Astrocyte (in vitro differentiated cells and primary cell): Measurements from ENCODE around the gene SHISA8. TPM values are rescaled to one million over a fixed set of nuclear protein-coding genes. Genes with fewer than 3 reads are reported as not detected.

Source experiments
- DNase-seq: peaks from one replicate; pipeline ENCODE4 v3.0.0-alpha.2; 2010; ENCODE audit warnings: low read depth
- FAIRE-seq: peaks from 2 replicates; lab custom pipeline; 2011; peaks lifted over from hg19 to GRCh38; lab: Jason Lieb, UNC
- H2AFZ ChIP-seq: 2 replicates; pipeline ENCODE4 v1.6.0; 2012; ENCODE audit warnings: low read depth, low read length, inconsistent platforms
- H3K27ac ChIP-seq: 2 replicates; pipeline ENCODE4 v1.5.1; 2011; ENCODE audit warnings: low read depth, low read length, inconsistent platforms
- H3K27me3 ChIP-seq: 2 replicates; pipeline ENCODE4 v1.6.0; 2011; ENCODE audit warnings: low read length, inconsistent platforms; ENCODE audit not compliant: insufficient read depth
- H3K36me3 ChIP-seq: 2 replicates; pipeline ENCODE4 v1.5.1; 2011; ENCODE audit warnings: low read length, inconsistent platforms; ENCODE audit not compliant: insufficient read depth
- H3K4me1 ChIP-seq: 2 replicates; pipeline ENCODE4 v1.5.1; 2011; ENCODE audit warnings: low read length, inconsistent platforms; ENCODE audit not compliant: insufficient read depth
- H3K4me2 ChIP-seq: 2 replicates; pipeline ENCODE4 v1.6.0; 2012; ENCODE audit warnings: low read length, inconsistent platforms
- H3K4me3 ChIP-seq: 2 replicates; pipeline ENCODE4 v1.5.1; 2011; ENCODE audit warnings: low read depth, mild to moderate bottlenecking, low read length, inconsistent platforms; ENCODE audit not compliant: insufficient read depth
- H3K79me2 ChIP-seq: 2 replicates; pipeline ENCODE4 v1.6.0; 2012; ENCODE audit warnings: mild to moderate bottlenecking, low read length, inconsistent platforms; ENCODE audit not compliant: insufficient read depth
- H3K9ac ChIP-seq: 2 replicates; pipeline ENCODE4 v1.6.0; 2012; ENCODE audit warnings: mild to moderate bottlenecking, low read length, inconsistent platforms
- H3K9me3 ChIP-seq: 2 replicates; pipeline ENCODE4 v1.5.1; 2012; ENCODE audit warnings: low read depth, mild to moderate bottlenecking, low read length, inconsistent platforms; ENCODE audit not compliant: insufficient read depth
- H4K20me1 ChIP-seq: 2 replicates; pipeline ENCODE4 v1.6.0; 2012; ENCODE audit warnings: low read length, inconsistent platforms; ENCODE audit not compliant: insufficient read depth
- H3K27ac Mint-ChIP-seq: one replicate; pipeline ENCODE4 v1.8.0; 2021; ENCODE audit warnings: mild to moderate bottlenecking, mixed read lengths; ENCODE audit not compliant: unreplicated experiment
- H3K27me3 Mint-ChIP-seq: one replicate; pipeline ENCODE4 v1.8.0; 2021; ENCODE audit warnings: low read depth, mixed read lengths; ENCODE audit not compliant: unreplicated experiment
- H3K36me3 Mint-ChIP-seq: one replicate; pipeline ENCODE4 v1.8.0; 2021; ENCODE audit warnings: low read depth, mixed read lengths; ENCODE audit not compliant: unreplicated experiment
- H3K4me1 Mint-ChIP-seq: one replicate; pipeline ENCODE4 v1.8.0; 2021; ENCODE audit warnings: low read depth, mixed read lengths; ENCODE audit not compliant: unreplicated experiment
- H3K4me3 Mint-ChIP-seq: one replicate; pipeline ENCODE4 v1.8.0; 2021; ENCODE audit warnings: mild to moderate bottlenecking, moderate library complexity, mixed read lengths; ENCODE audit not compliant: unreplicated experiment
- H3K9me3 Mint-ChIP-seq: one replicate; pipeline ENCODE4 v1.8.0; 2021; ENCODE audit warnings: mild to moderate bottlenecking, mixed read lengths; ENCODE audit not compliant: unreplicated experiment
- EZH2 ChIP-seq: IDR thresholded peaks from 2 replicates; pipeline ENCODE4 v1.6.1; 2012; ENCODE audit warnings: mild to moderate bottlenecking, low read length, inconsistent platforms; ENCODE audit not compliant: insufficient read depth
- total RNA-seq: library from RNA; stranded (reverse); gene quantifications from 2 replicates; pipeline ENCODE4 v1.2.1, GENCODE V29; 2021
- TF ChIP-seq, protein P1 (sequence below): IDR thresholded peaks from 2 replicates; pipeline ENCODE4 v1.5.1; 2011; ENCODE audit warnings: low read depth, mild to moderate bottlenecking, inconsistent platforms, low read length, moderate library complexity; ENCODE audit not compliant: insufficient read depth

The SHISA8 gene
- total RNA-seq, 1 donor from 2014 or later: not detected

DNA sequence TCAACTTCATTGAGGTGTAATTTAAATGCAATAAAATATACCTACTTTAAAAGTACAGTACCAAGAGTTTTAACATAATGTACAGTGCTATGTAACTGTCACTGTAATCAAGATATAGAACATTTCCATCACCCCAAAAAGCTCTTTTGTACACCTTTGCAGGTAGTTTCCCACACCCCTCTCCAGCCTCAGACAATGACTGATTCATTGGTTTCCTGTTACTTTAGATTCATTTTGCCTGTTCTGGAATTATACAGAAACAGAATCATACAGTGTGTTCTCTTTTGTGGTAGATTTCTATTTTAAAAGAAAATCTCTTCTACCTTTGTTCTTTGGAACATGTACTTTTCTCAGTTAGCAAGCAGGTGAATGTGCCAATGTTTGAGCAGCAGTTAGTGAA lies 38.2 kb downstream of the SHISA8 start:
- Histone ChIP-seq H3K9me3 (no peaks in the 10 kb centered on the region), H3K4me1 (peaks cover 5% of the 10 kb centered on the region), H2AFZ (no peak overlapping the region), H3K79me2 (no peaks in the 10 kb centered on the region), H3K27ac (no peak overlapping the region), H3K36me3 (peaks cover 35% of the 10 kb centered on the region), H3K4me2 (no peak overlapping the region), H3K9ac (no peak overlapping the region), H3K27me3 (no peaks in the 10 kb centered on the region), H4K20me1 (peaks cover 48% of the 10 kb centered on the region), H3K4me3 (no peak overlapping the region)
- Mint-ChIP-seq H3K9me3 (no peaks in the 10 kb centered on the region), H3K4me3 (no peak overlapping the region), H3K36me3 (peaks cover 26% of the 10 kb centered on the region), H3K27me3 (no peaks in the 10 kb centered on the region), H3K4me1 (peaks cover 2% of the 10 kb centered on the region), H3K27ac (no peak overlapping the region)
- no peak for DNase-seq
- TF ChIP-seq EZH2: no peak
- TF ChIP-seq, protein P1, sequence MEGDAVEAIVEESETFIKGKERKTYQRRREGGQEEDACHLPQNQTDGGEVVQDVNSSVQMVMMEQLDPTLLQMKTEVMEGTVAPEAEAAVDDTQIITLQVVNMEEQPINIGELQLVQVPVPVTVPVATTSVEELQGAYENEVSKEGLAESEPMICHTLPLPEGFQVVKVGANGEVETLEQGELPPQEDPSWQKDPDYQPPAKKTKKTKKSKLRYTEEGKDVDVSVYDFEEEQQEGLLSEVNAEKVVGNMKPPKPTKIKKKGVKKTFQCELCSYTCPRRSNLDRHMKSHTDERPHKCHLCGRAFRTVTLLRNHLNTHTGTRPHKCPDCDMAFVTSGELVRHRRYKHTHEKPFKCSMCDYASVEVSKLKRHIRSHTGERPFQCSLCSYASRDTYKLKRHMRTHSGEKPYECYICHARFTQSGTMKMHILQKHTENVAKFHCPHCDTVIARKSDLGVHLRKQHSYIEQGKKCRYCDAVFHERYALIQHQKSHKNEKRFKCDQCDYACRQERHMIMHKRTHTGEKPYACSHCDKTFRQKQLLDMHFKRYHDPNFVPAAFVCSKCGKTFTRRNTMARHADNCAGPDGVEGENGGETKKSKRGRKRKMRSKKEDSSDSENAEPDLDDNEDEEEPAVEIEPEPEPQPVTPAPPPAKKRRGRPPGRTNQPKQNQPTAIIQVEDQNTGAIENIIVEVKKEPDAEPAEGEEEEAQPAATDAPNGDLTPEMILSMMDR: no peak
- FAIRE-seq: no peak

DNA sequence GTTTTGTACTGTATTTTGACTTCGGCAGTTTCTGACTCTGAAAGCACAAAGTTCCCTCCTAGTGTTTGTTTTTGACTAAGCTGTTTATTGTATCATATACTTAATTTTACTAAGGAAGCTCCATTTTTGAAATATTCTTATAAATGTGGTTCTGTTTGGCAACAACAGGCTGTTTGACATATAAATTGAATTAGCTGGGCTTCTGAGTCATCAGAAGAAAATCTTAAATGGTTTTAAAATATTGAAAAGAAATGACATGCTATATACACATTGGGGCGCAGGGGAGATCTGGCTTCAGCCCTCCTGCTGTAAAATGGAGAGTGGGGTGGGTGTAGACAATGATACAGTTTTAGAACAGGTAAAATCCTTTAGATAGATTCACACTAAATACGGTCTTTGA lies 38.6 kb downstream of the SHISA8 start:
- Histone ChIP-seq H3K4me3 (no peak overlapping the region), H2AFZ (no peak overlapping the region), H3K79me2 (no peaks in the 10 kb centered on the region), H3K36me3 (peaks cover 33% of the 10 kb centered on the region), H3K9me3 (no peaks in the 10 kb centered on the region), H4K20me1 (peaks cover 44% of the 10 kb centered on the region), H3K27ac (no peak overlapping the region), H3K9ac (no peak overlapping the region), H3K4me1 (peaks cover 5% of the 10 kb centered on the region), H3K4me2 (no peak overlapping the region), H3K27me3 (no peaks in the 10 kb centered on the region)
- peaks cover 24% of the 10 kb centered on the region for H3K36me3 Mint-ChIP-seq
- FAIRE-seq: no peak
- H3K27ac Mint-ChIP-seq: no peak overlapping the region
- no peak for DNase-seq
- no peaks in the 10 kb centered on the region for H3K27me3 Mint-ChIP-seq
- H3K9me3 Mint-ChIP-seq: no peaks in the 10 kb centered on the region
- no peak for TF ChIP-seq EZH2
- TF ChIP-seq, protein P1: no peak
- H3K4me1 Mint-ChIP-seq: peaks cover 2% of the 10 kb centered on the region
- H3K4me3 Mint-ChIP-seq: no peak overlapping the region

DNA sequence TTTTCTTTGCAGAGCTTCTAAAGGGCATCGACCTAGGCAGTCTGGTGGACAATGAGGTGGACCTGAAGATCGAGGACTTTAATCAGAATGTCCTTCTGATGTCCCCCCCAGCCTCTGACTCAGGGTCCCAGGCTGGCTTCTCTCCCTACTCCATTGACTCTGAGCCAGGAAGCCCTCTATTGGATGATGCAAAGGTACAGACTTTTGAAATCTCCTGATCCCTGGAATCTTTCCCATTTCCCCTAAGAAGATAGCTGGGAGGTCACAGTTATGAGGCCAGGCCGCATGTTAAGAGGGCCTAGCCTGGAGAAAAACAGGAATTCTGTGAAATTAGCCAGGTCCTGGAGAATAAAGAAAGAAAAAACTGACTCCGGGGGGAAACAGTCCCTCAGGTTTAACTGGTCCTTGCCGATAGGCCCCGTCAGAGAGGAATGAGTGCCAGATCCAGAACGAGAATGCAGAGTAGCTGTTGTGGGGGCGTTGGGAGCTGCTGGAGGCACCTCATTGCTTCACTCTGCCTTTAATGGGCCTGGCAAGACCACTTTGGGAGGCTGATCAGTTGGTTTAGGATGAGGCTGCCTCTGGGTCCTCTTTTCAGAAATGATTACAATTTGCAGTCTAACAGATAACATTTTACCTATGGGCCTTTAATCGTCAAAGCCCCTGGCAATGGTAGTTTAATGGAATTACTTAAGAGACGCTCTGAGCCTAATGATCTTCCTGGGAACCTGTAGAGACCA lies 39.2 kb downstream of the SHISA8 start:
- Histone ChIP-seq H3K27ac (no peak overlapping the region), H3K9ac (no peak overlapping the region), H3K4me2 (no peak overlapping the region), H3K4me3 (no peak overlapping the region), H2AFZ (no peak overlapping the region), H3K79me2 (no peaks in the 10 kb centered on the region), H3K36me3 (peaks cover 37% of the 10 kb centered on the region), H3K27me3 (no peaks in the 10 kb centered on the region), H3K9me3 (no peaks in the 10 kb centered on the region), H3K4me1 (peaks cover 5% of the 10 kb centered on the region), H4K20me1 (peaks cover 43% of the 10 kb centered on the region)
- Mint-ChIP-seq H3K9me3 (no peaks in the 10 kb centered on the region), H3K27me3 (no peaks in the 10 kb centered on the region), H3K36me3 (peaks cover 26% of the 10 kb centered on the region), H3K4me1 (peaks cover 2% of the 10 kb centered on the region), H3K4me3 (no peak overlapping the region), H3K27ac (peak overlapping the region; percentile 26)
- FAIRE-seq (no peak), DNase-seq (no peak)
- TF ChIP-seq, protein P1: no peak
- no peak for TF ChIP-seq EZH2
